Omental fat pad (tissue), 4 donors: ENCODE measurements around the gene BMP6. TPM values are rescaled to one million over a fixed set of nuclear protein-coding genes. Genes with fewer than 3 reads are reported as not detected.

Experiments
- ATAC-seq: fragments of 150-250 bp; one replicate; pipeline ENCODE4 v1.9.1; 2016; ENCODE audit warnings: mild to moderate bottlenecking, moderate library complexity; ENCODE audit not compliant: low FRiP score
- DNase-seq: peaks from one replicate; pipeline ENCODE4 v3.0.0-alpha.2; 2019; ENCODE audit warnings: low spot score
- total RNA-seq, 4 donors: library from RNA; depleted of rRNA; stranded (reverse); fragments of >200 nt; gene quantifications; one replicate each; pipeline ENCODE4 v1.1.0, GENCODE V29; 2016
- TF ChIP-seq, protein P1 (sequence below), 3 donors: fragments of 450-650 bp; IDR thresholded peaks; one replicate each; pipeline ENCODE4 v1.5.1; 2016 to 2017; ENCODE audit warnings: antibody characterized with exemption in 3 of 3, mild to moderate bottlenecking in 3 of 3, moderate library complexity in 2 of 3

BMP6 gene
- total RNA-seq = 10 to 100 TPM in 3 of 4 donors, 1 to 10 TPM in 1; 4.6 to 72.2 (median 20.7) TPM

DNA sequence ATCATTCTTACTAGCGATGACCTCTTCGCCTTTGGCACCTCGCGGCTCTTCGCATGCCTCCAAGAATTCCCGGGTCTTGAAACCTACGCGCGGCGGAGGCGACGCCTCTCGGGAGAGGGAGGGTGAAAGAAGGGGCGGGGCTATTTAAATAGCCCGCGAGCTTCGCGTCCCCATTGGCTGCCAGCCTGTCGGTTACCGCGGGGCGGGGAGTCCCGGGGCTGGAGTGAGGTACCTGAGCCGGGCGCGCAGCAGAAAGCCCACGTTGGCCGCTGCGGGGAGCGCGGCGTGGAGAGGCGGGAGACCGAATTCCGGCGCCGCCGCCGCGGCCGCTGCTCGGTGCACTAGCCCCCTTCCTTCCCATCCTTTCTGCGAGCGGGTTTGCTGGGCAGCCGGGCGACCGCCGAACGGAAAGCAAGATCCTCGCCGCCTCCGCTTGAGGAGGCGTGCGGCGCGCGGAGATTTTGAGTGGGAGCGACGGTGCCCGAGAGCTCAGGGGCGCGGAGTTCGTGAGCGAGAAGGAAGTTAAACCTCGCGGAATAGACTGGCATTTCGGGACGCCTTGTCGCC lies at the start of gene BMP6:
BMP6 (plus strand) TSS at position 251 of the 567 bp plus-strand sequence. CDS start 857 bp downstream, outside the sequence.
- ATAC-seq (peak; percentile 85), DNase-seq (peak; percentile 66)
- TF ChIP-seq, protein P1, sequence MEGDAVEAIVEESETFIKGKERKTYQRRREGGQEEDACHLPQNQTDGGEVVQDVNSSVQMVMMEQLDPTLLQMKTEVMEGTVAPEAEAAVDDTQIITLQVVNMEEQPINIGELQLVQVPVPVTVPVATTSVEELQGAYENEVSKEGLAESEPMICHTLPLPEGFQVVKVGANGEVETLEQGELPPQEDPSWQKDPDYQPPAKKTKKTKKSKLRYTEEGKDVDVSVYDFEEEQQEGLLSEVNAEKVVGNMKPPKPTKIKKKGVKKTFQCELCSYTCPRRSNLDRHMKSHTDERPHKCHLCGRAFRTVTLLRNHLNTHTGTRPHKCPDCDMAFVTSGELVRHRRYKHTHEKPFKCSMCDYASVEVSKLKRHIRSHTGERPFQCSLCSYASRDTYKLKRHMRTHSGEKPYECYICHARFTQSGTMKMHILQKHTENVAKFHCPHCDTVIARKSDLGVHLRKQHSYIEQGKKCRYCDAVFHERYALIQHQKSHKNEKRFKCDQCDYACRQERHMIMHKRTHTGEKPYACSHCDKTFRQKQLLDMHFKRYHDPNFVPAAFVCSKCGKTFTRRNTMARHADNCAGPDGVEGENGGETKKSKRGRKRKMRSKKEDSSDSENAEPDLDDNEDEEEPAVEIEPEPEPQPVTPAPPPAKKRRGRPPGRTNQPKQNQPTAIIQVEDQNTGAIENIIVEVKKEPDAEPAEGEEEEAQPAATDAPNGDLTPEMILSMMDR (IDR thresholded peaks at IDR 0.05) = no peak

DNA sequence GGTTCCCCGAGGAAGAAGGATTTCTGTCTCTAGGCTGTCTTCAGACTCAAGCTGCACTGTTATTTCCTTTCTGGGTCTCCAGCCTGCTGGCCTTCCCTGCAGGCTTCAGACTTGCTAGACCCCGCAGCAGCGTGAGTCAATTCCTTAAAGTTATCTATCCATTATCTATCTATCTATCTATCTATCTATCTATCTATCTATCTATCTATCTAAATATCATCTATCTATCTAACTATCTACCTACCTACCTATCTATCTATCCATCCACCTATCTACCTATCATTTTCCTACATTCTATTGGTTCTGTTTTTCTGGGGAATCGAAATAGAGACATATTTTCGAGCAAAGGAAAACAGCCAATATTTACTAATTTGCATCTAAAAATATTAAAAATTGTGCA lies 48.7 kb upstream of the BMP6 start:
- DNase-seq (no peak), ATAC-seq (no peak)
- TF ChIP-seq, protein P1 (IDR thresholded peaks at IDR 0.05) = no peak

DNA sequence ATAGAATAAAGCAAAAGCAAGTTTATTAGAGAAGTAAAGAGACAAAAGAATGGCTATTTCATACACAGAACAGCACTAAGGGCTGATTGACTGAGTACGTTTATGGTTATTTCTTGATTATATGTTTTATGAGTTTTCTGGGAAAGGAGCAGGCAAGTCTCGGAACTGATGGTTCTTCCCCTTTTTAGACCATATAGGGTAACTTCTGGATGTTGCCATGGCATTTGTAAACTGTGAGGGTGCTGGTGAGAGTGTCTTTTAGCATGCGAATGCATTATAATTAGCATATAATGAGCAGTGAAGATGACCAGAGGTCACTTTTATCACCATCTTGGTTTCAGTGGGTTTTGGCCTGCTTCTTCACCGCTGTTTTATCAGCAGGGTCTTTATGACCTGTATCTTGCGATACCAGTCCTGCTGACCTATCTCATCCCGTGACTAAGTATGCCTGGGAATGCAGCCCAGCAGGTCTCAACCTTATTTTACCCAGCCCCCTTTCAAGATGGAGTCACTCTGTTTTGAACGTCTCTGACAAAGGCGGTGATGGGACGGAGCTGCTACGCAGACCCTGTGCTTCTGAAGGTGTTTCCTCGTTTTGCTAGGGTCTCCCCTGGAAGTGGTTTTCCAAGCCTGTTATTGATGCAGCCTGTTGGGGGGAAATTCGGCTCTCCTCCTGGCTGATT lies 45.4 kb upstream of the BMP6 start:
- no peak for ATAC-seq
- TF ChIP-seq, protein P1 (IDR thresholded peaks at IDR 0.05) = no peak
- no peak for DNase-seq

DNA sequence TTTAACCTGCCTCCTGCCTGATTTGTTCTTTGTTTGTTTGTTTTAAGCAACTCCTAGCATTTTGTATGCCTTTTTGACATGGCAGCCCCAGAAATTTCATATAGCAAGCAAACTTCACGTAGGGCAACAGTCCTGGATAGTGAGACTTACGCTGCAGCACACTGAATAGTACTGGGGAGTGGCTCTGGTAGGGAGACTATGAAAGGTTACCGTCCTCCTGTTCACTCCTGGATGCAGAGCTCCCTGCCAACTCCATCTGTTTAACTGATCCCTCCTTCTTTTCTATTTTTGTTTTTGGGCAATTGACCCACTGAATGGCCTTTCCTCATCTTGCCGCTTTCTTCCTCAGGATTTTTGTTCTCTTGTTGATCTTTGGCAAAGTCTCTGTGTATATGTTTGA lies 44.5 kb upstream of the BMP6 start:
- TF ChIP-seq, protein P1 (IDR thresholded peaks at IDR 0.05) = no peak
- no peak for ATAC-seq
- DNase-seq = no peak

DNA sequence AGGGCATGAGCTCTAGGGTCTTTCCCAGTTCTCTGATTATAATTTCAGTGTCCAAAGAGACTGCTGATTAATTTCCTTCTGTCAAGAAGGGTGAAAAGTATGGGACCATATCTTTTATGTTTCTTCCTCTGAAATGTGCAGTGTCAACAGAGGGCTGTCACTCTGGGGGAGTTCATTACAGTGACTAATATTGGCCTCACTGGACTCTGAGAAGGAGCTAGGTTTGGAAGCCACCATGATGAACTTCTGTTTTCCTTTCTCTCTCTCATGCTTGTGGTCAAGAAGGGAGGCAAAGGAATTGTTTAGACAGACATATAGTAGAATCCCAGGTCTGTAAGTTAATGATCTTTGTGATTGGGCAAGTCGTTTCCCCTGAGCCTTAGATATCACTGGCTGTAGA lies 41.8 kb upstream of the BMP6 start:
- DNase-seq (no peak), ATAC-seq (no peak)
- TF ChIP-seq, protein P1 (IDR thresholded peaks at IDR 0.05) = no peak

DNA sequence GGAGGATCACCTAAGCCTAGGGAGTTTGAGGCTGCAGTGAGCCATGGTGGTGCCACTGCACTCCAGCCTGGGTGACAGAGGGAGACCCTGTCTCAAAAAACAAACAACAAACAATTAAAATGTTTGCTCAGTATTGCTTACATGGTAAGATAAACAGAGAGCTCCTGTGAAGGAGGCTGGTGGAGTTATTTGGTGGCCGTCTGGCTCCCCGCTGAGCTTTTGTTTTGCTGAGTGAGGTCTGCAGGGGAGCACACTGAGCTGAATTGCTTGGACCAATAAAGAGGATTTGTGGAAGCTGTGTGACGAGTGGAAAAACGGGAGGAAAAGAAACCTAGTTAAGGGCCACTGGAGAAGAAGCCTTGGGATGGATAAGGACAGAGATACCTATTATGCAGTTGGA lies 41.1 kb upstream of the BMP6 start:
- no peak for ATAC-seq
- TF ChIP-seq, protein P1 (IDR thresholded peaks at IDR 0.05) = no peak
- no peak for DNase-seq

DNA sequence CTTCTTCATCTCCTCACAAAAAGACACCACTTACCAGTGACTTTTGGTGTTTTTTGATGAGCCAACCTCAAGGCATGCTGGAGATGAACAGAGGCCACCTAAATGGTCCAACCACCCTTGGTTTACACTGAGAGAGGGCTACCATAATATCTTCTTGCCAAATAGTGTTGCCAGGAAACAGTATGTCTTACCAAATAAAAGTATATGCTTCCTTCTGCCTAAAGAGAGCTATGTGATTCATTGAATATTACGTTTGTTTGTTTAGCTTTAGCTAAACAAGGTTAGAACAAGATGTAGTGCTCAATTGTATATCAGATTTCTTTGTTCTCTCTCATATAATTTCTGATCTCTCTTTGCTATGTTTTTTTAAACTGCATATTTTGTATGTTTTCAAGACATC lies 40.6 kb upstream of the BMP6 start:
- DNase-seq (no peak), ATAC-seq (no peak)
- TF ChIP-seq, protein P1 (IDR thresholded peaks at IDR 0.05) = no peak
